Mesothelial cell of epicardium (in vitro differentiated cells): ENCODE data around the gene NBEAL2. TPM values are rescaled to one million over a fixed set of nuclear protein-coding genes. Genes with fewer than 3 reads are reported as not detected.

Source experiments
- DNase-seq, 2 experiments: peaks; one replicate each; pipeline ENCODE4 v3.0.0; 2021; ENCODE audit warnings: low spot score in 2 of 2; ENCODE audit not compliant: unreplicated experiment in 2 of 2
- H3K27ac Mint-ChIP-seq: 2 replicates; pipeline ENCODE4 v1.8.0; 2021; ENCODE audit warnings: mixed read lengths
- H3K27me3 Mint-ChIP-seq: 2 replicates; pipeline ENCODE4 v1.8.0; 2021; ENCODE audit warnings: low read depth, mixed read lengths
- H3K36me3 Mint-ChIP-seq: 2 replicates; pipeline ENCODE4 v1.8.0; 2021; ENCODE audit warnings: mixed read lengths
- H3K4me1 Mint-ChIP-seq: 2 replicates; pipeline ENCODE4 v1.8.0; 2021; ENCODE audit warnings: mixed read lengths
- H3K4me3 Mint-ChIP-seq: 2 replicates; pipeline ENCODE4 v1.8.0; 2021; ENCODE audit warnings: mild to moderate bottlenecking, moderate library complexity, mixed read lengths
- H3K9me3 Mint-ChIP-seq: 2 replicates; pipeline ENCODE4 v1.8.0; 2021; ENCODE audit warnings: mixed read lengths
- total RNA-seq: library from RNA; stranded (reverse); gene quantifications from 3 replicates; pipeline ENCODE4 v1.2.1, GENCODE V29; 2021
- TF ChIP-seq, protein P1 (sequence below): fragments of 200-600 bp; sonication (generic); IDR thresholded peaks from one replicate; pipeline ENCODE4 v1.5.0; 2021; ENCODE audit warnings: antibody characterized with exemption; ENCODE audit not compliant: unreplicated experiment

The NBEAL2 gene
- total RNA-seq, 1 donor from 2014 or later = 86.9 TPM

DNA sequence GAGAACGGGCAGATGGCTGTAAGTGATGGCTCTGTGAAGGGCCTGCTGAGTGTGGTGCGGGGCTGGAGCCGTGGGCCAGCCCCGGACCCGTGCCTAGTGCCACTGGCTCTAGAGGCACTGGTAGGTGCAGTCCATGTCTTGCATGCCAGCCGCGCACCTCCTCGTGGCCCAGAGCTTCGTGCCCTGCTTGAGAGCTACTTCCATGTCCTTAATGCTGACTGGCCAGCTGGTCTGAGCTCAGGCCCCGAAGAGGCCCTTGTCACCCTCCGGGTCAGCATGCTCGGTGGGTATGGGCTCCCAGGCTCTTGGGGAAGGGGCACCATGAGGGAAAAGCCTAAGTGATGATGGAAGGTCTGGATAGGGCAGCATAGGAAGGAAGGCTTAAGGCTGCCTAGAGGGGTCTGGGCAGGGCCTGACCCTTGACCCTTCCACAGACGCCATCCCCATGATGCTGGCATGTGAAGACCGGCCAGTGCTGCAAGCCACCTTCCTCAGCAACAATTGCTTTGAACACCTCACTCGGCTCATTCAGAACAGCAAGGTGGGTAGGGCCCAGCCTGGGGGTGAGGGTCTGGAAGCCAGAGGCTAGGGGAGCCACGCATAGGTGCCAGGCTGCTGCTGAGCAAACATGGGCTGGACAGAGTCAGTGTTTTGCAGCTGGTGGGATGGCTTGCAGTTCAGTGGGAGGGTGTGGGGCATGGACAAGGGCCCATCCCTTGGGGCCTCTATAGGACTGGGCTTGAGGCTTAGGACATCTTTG is 12.1 kb downstream of the NBEAL2 start:
- peaks cover 11% of the 10 kb centered on the region for H3K4me1 Mint-ChIP-seq
- peaks cover 6% of the 10 kb centered on the region for H3K36me3 Mint-ChIP-seq
- no peak for DNase-seq
- no peaks in the 10 kb centered on the region for H3K27me3 Mint-ChIP-seq
- no peak overlapping the region for H3K27ac Mint-ChIP-seq
- TF ChIP-seq, protein P1, sequence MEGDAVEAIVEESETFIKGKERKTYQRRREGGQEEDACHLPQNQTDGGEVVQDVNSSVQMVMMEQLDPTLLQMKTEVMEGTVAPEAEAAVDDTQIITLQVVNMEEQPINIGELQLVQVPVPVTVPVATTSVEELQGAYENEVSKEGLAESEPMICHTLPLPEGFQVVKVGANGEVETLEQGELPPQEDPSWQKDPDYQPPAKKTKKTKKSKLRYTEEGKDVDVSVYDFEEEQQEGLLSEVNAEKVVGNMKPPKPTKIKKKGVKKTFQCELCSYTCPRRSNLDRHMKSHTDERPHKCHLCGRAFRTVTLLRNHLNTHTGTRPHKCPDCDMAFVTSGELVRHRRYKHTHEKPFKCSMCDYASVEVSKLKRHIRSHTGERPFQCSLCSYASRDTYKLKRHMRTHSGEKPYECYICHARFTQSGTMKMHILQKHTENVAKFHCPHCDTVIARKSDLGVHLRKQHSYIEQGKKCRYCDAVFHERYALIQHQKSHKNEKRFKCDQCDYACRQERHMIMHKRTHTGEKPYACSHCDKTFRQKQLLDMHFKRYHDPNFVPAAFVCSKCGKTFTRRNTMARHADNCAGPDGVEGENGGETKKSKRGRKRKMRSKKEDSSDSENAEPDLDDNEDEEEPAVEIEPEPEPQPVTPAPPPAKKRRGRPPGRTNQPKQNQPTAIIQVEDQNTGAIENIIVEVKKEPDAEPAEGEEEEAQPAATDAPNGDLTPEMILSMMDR = no peak
- no peaks in the 10 kb centered on the region for H3K9me3 Mint-ChIP-seq
- no peak overlapping the region for H3K4me3 Mint-ChIP-seq

DNA sequence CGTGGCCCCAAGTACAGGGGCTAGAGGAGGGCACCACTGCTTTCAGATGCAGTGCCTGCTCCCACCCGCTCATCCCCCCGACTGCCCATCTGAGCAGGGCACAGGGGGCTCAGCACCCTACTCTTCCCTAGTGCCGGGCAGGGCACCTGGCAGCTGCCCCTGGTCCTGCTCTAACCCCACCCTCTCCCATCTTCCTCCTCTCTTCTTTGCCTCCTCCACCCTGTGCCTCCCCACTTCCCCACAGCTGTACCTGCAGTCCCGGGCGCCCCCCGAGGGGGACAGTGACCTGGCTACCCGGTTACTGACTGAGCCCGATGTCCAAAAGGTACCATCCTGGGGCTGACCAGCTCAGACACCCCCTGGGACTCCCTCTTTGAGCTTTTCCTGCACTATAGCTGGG is 12.8 kb downstream of the NBEAL2 start:
- TF ChIP-seq, protein P1 = no peak
- no peaks in the 10 kb centered on the region for H3K9me3 Mint-ChIP-seq
- no peak overlapping the region for H3K27ac Mint-ChIP-seq
- peaks cover 6% of the 10 kb centered on the region for H3K36me3 Mint-ChIP-seq
- H3K27me3 Mint-ChIP-seq = no peaks in the 10 kb centered on the region
- no peak overlapping the region for H3K4me3 Mint-ChIP-seq
- peaks cover 12% of the 10 kb centered on the region for H3K4me1 Mint-ChIP-seq
- no peak for DNase-seq

DNA sequence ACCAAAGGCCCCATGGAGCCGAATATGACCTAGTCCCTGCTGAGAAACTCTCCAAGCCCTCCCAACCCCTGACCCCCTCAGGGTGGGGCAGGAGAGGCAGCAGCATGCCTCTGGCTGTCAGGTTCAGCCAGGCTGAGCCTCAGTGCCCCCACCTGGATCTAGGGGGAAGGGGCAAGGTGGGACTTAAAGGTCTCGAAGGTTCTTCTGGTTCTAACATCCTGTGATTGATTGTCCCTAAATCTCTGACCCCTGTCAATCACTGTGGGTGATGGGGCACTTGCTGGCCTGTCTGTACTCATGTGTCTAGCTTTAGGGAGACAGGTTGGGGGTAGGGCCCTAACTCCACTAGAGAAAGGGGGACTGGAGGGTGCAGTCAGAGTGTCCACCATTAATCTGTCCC is 13.8 kb downstream of the NBEAL2 start:
- no peak overlapping the region for H3K27ac Mint-ChIP-seq
- TF ChIP-seq, protein P1 = no peak
- no peak overlapping the region for H3K4me3 Mint-ChIP-seq
- H3K36me3 Mint-ChIP-seq = peaks cover 6% of the 10 kb centered on the region
- H3K4me1 Mint-ChIP-seq = peaks cover 8% of the 10 kb centered on the region
- no peaks in the 10 kb centered on the region for H3K27me3 Mint-ChIP-seq
- DNase-seq = no peak
- H3K9me3 Mint-ChIP-seq = no peaks in the 10 kb centered on the region

DNA sequence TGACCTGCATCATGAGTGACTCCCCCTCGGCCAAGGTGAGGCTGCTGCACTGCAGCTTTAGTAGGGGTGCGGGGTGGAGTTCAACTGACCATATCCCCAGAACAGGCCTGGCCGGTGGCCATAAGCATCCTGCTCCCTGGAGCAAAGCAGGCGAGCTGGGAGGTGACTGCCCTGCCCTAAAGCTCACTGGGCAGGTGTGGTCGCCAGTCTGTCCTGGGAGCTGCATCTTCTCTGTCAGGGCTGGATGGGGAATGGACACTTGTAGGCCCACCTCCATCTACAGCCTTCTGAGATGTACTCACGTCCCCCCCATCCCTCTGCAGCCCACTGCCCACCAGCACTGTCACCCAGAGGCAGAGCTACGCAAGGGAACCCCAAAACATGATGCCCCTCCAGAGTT is 14.5 kb downstream of the NBEAL2 start:
- Mint-ChIP-seq H3K4me1 (peaks cover 10% of the 10 kb centered on the region), H3K27ac (no peak overlapping the region), H3K27me3 (no peaks in the 10 kb centered on the region), H3K9me3 (no peaks in the 10 kb centered on the region), H3K36me3 (peaks cover 4% of the 10 kb centered on the region), H3K4me3 (no peak overlapping the region)
- TF ChIP-seq, protein P1 = no peak
- no peak for DNase-seq

DNA sequence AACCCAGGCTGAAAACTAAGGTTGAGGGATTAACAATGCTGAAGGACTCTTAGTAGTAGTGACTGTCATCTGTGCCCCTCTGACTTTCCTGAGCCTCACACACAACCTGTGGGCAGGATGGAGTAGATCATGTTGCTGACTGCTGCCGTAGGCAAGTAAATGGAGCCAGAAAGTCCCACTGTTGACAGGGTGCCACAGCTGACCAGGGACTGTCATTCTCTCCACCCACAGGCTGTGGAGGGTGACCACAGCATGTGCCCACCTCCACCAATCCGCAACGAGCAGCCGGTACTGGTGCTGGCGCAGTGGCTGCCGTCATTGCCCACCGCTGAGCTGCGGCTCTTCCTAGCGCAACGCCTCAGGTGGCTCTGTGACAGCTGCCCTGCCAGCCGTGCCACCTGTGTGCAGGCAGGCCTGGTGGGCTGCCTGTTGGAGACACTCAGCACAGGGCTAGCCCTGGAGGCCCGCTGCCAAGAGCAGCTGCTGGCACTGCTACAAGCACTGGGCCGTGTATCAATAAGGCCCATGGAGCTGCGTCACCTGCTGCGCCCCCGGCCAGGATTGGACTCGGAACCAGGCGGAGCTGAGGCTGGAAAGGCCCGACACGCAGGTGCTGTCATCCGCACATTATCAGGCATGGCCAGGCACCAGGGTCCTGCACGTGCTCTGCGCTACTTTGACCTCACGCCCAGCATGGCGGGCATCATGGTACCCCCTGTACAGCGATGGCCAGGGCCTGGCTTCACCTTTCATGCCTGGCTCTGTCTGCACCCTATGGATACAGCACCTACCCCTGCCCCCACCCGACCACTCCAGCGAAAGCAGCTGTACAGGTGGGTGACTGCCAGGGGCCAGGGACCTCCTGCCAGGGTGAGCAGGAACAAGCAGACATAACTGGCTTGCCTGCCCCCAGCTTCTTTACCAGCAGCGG is 15.6 kb downstream of the NBEAL2 start:
- Mint-ChIP-seq H3K27ac (no peak overlapping the region), H3K27me3 (no peaks in the 10 kb centered on the region), H3K4me1 (peaks cover 10% of the 10 kb centered on the region), H3K9me3 (no peaks in the 10 kb centered on the region), H3K36me3 (no peaks in the 10 kb centered on the region), H3K4me3 (no peak overlapping the region)
- TF ChIP-seq, protein P1 = no peak
- no peak for DNase-seq
